HG03025 (cell line): ENCODE results near the gene NDUFB5.

Experiments used
- ATAC-seq: cut with Tn5 transposase; IDR thresholded peaks from one replicate; pipeline ENCODE4 v1.9.1; 2021; ENCODE audit warnings: mild to moderate bottlenecking, moderate library complexity; ENCODE audit not compliant: unreplicated experiment, low FRiP score

The NDUFB5 gene

DNA sequence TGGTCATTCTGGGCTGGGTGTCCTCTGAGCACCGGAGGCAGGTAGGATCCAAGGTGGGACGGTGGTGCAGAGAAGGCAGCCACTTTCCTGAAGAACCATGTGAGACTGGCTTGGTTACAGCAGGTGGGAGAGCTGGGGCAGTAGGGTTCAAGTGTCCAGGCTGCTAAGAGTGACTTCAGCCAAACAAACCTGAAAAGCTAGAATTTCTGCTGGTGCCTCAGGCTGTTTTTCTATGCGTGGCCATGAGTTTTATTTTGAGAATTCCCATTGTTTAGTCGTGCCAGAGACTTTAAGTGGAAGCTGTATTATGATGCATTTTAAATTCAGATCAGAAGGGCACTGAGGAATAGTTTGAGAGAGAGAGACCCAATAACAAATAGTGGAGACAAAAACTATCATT is 68.3 kb downstream of the NDUFB5 start:
- no peak for ATAC-seq

DNA sequence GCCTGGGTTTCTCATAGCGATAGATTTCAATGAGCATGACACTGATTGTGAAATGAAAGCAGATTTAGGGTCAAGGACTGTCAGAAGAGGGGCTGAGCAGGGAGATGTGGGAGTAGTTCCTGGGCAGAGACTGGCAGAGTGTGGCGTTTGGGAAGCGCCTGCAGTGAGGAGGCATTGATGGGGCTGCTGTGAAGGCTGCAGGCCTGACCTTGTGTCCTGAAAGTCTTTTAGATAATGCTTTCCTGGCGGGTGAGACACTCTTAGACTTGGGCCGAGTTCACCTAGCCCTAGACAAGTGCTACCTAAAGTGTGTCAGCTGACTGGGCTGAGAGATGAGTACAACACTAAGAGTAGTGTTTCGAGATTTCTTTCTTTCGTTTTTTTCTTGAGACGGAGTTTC is 68.9 kb downstream of the NDUFB5 start:
- no peak for ATAC-seq

DNA sequence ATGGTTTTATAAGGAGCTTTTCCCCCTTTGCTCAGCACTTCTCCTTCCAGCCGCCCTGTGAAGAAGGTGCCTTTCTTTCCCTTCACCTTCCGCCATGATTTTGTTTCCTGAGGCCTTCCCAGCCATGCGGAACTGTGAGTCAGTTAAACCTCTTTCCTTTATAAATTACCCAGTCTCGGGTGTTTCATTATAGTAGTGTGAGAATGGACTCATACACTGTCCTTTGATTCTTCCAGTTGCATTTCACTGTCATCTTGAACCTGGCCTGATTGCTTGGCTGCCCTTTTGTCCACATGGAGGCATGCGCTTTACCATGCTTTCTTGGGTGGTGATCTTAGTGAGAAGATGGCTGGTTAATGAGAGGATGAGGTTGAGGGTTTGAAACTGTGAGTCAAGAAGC is 71.5 kb downstream of the NDUFB5 start:
- ATAC-seq = no peak
